ENCODE data around the gene CYTH2. TPM values are rescaled to one million over a fixed set of nuclear protein-coding genes. Genes with fewer than 3 reads are reported as not detected.

The CYTH2 gene
- total RNA-seq, 2 donors from 2014 or later: 55.4 to 70.2 TPM

DNA sequence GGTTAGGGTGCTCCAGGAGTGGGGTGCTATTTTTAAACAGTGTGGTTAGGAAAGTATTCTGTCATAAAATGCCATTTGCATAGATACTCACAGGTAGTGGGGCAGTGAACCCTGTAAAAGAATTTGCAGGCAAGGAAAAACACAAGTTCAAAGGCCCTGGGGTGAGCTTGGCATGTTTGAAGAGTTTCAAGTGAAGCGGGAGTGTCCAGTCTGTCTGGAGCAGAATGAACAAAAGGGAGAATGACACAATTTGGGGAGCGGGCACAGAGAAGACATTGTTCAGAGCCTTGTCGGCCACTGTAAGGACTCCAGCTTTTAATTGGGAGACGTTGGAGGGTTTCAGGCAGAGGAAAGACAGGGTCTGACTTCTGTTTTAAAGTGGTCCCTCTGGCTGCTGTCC, 20.6 kb upstream of the CYTH2 start:
- peaks cover 4% of the 10 kb centered on the region for H3K4me1 ChIP-seq

DNA sequence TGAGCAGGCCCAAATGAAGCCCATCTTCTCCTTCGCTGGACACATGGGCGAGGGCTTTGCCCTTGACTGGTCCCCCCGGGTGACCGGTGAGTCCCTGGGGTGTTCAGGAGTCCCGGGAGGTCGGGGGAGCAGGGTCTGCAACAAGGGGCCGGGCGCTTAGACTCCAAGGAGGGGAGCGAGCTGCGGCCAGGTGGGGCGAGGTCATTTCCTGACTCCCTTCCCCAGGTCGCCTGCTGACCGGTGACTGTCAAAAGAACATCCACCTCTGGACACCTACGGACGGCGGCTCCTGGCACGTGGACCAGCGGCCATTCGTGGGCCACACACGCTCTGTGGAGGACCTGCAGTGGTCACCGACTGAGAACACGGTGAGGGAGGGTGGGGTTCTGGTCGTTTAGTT, 18.7 kb upstream of the CYTH2 start:
- Histone ChIP-seq H3K4me3 (no peak overlapping the region), H3K36me3 (peaks cover 25% of the 10 kb centered on the region), H3K27me3 (no peaks in the 10 kb centered on the region), H3K4me1 (peaks cover 4% of the 10 kb centered on the region), H3K9me3 (no peaks in the 10 kb centered on the region), H3K27ac (no peak overlapping the region), H3K9ac (ENCODE audit: low read depth in 2 of 2, low read length in 2 of 2) (no peak overlapping the region)
- TF ChIP-seq, protein P1, sequence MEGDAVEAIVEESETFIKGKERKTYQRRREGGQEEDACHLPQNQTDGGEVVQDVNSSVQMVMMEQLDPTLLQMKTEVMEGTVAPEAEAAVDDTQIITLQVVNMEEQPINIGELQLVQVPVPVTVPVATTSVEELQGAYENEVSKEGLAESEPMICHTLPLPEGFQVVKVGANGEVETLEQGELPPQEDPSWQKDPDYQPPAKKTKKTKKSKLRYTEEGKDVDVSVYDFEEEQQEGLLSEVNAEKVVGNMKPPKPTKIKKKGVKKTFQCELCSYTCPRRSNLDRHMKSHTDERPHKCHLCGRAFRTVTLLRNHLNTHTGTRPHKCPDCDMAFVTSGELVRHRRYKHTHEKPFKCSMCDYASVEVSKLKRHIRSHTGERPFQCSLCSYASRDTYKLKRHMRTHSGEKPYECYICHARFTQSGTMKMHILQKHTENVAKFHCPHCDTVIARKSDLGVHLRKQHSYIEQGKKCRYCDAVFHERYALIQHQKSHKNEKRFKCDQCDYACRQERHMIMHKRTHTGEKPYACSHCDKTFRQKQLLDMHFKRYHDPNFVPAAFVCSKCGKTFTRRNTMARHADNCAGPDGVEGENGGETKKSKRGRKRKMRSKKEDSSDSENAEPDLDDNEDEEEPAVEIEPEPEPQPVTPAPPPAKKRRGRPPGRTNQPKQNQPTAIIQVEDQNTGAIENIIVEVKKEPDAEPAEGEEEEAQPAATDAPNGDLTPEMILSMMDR (IDR thresholded peaks at IDR 0.05): no peak
- intact Hi-C loops (cut with DNase I): no loop called here
- no peak for DNase-seq

More for the DNA sequence above, 20.6 kb upstream of the CYTH2 start:
- no peak for DNase-seq
- Histone ChIP-seq H3K27me3 (peaks cover 13% of the 10 kb centered on the region), H3K36me3 (peaks cover 25% of the 10 kb centered on the region), H3K27ac (no peak overlapping the region), H3K9ac (ENCODE audit: low read depth in 2 of 2, low read length in 2 of 2) (no peak overlapping the region), H3K9me3 (no peaks in the 10 kb centered on the region), H3K4me3 (no peak overlapping the region)
- TF ChIP-seq, protein P1 (IDR thresholded peaks at IDR 0.05): no peak
- intact Hi-C loops (cut with DNase I): no loop called here

DNA sequence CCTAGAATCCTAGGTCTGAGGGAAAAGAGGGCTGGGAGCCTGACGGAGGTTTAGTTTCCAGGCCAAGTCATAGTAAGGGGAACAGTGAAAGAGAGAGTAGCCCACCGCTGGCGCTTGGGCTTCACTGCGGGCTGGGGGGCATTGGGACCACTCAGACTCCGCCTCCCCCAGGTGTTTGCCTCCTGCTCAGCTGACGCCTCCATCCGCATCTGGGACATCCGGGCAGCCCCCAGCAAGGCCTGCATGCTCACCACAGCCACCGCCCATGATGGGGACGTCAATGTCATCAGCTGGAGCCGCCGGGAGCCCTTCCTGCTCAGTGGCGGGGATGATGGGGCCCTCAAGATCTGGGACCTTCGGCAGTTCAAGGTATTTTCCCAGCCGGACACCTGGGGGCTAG, 18.3 kb upstream of the CYTH2 start:
- intact Hi-C loops (cut with DNase I): no loop called here
- H3K36me3 ChIP-seq: peaks cover 25% of the 10 kb centered on the region
- no peaks in the 10 kb centered on the region for H3K27me3 ChIP-seq
- no peak overlapping the region for H3K4me3 ChIP-seq
- no peak for DNase-seq
- H3K27ac ChIP-seq: no peak overlapping the region
- TF ChIP-seq, protein P1 (IDR thresholded peaks at IDR 0.05): no peak
- peaks cover 4% of the 10 kb centered on the region for H3K4me1 ChIP-seq
- H3K9me3 ChIP-seq: no peaks in the 10 kb centered on the region
- H3K9ac ChIP-seq (ENCODE audit: low read depth in 2 of 2, low read length in 2 of 2): no peak overlapping the region

DNA sequence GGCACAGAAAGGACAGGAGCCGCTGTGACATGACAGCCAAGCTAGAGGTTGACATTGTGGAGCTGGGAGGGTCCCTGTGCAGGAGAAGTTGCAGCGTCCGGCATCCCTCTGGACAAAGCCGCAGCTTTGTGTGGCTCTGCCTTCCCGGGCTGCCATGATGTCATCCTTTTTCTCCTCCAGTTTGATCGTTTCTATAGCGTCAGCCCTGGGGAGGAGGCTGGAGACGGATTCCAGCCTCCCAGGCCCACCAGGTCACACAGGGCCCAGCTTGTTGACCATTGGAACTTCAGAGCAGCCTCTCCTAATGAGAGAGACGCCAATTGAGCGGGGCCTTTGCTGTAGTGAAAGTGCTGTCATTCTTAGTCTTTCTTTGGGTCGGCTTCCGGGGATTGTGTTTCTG, 17.5 kb upstream of the CYTH2 start:
- intact Hi-C loops (cut with DNase I): no loop called here
- H3K36me3 ChIP-seq: peaks cover 25% of the 10 kb centered on the region
- H3K4me3 ChIP-seq: no peak overlapping the region
- TF ChIP-seq, protein P1 (IDR thresholded peaks at IDR 0.05): no peak
- H3K9ac ChIP-seq (ENCODE audit: low read depth in 2 of 2, low read length in 2 of 2): no peak overlapping the region
- no peaks in the 10 kb centered on the region for H3K9me3 ChIP-seq
- peak overlapping the region; percentile 38 for H3K27ac ChIP-seq
- H3K4me1 ChIP-seq: peaks cover under 1% of the 10 kb centered on the region
- H3K27me3 ChIP-seq: no peaks in the 10 kb centered on the region
- no peak for DNase-seq

DNA sequence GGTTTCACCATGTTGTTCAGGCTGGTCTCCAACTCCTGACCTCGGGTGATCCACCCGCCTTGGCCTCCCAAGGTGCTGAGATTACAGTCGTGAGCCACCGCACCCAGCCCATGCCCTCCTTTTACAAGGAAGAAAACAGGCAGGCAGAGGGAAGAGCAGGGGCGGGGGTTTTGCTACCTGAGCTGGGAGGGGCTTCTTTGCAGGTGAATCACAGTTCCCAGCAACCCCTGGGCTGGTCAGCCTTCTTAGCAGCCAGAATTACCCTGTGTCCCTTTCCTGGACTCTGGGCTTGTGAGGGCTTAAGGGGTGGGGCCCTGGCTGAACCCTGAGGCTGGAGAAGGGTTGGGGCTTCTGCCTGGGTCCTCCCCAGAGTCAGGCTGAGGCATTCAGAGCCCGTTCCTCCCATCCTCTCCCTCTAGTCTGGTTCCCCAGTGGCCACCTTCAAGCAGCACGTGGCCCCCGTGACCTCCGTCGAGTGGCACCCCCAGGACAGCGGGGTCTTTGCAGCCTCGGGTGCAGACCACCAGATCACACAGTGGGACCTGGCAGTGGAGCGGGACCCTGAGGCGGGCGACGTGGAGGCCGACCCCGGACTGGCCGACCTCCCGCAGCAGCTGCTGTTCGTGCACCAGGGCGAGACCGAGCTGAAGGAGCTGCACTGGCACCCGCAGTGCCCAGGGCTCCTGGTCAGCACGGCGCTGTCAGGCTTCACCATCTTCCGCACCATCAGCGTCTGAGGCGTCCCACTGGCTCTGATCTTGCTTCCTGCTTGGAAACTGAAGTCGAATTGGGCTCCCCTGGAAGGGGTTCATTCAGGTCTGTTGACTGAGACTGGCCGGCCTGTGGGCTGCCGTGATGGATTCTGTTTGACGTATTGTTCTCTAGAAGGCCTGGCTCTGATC, 16.6 kb upstream of the CYTH2 start:
- Histone ChIP-seq H3K27me3 (no peaks in the 10 kb centered on the region), H3K36me3 (peaks cover 21% of the 10 kb centered on the region), H3K4me1 (no peaks in the 10 kb centered on the region)

More for the DNA sequence above, 16.6 kb upstream of the CYTH2 start:
- peak; percentile 66 for DNase-seq
- intact Hi-C loops (cut with DNase I): no loop called here
- Histone ChIP-seq H3K9me3 (no peaks in the 10 kb centered on the region), H3K4me3 (no peak overlapping the region), H3K9ac (ENCODE audit: low read depth in 2 of 2, low read length in 2 of 2) (no peak overlapping the region), H3K27ac (peak overlapping the region; percentile 38)
- TF ChIP-seq, protein P1 (IDR thresholded peaks at IDR 0.05): no peak
